GM12878 (cell line): Measurements from ENCODE around the gene KRTAP10-8. TPM values are rescaled to one million over a fixed set of nuclear protein-coding genes. Genes with fewer than 3 reads are reported as not detected.
"Not testable (repeated sequence)": the region's sequence is repeated elsewhere in the genome, so short reads cannot be mapped to it uniquely, and the experiment has no call there.

Experiments
- ATAC-seq: fragments of 200-7000 bp; cut with Tn5 transposase; 3 replicates; pipeline ENCODE4 v1.9.1; 2020; ENCODE audit warnings: mild to moderate bottlenecking, moderate library complexity
- BruUV-seq: library from RNA; stranded (reverse); fragments of 400-500 nt; replicated peaks from 2 replicates; lab custom pipeline; 2021; lab: Mats Ljungman, UMichigan
- CTCF ChIA-PET: fragments of 300-600 bp; sonication (Branson Sonifier 250); formaldehyde crosslinking; extraction: SDS; loops from one replicate; lab custom pipeline; 2021; ENCODE audit warnings: inconsistent platforms; lab: Yijun Ruan, JAX
- POLR2A ChIA-PET: fragments of 350-600 bp; formaldehyde crosslinking; extraction: SDS; loops from one replicate; lab custom pipeline; 2021; ENCODE audit warnings: inconsistent platforms; lab: Charles Lee
- RAD21 ChIA-PET: fragments of 300-600 bp; sonication (Branson Sonifier 250); formaldehyde crosslinking; loops from one replicate; lab custom pipeline; 2023; ENCODE audit warnings: antibody characterized with exemption; ENCODE audit not compliant: unreplicated experiment; lab: Charles Lee
- SMC1A ChIA-PET: fragments of 300-600 bp; sonication (Branson Sonifier 250); formaldehyde crosslinking; loops from one replicate; lab custom pipeline; 2023; ENCODE audit not compliant: unreplicated experiment, uncharacterized antibody; lab: Charles Lee
- DNase-seq: peaks from one replicate; pipeline ENCODE4 v3.0.0-alpha.2; 2011; ENCODE audit warnings: low read depth, low spot score
- FAIRE-seq: peaks from 3 replicates; lab custom pipeline; 2011; peaks lifted over from hg19 to GRCh38; lab: Jason Lieb, UNC
- H2AFZ ChIP-seq: 2 replicates; pipeline ENCODE4 v1.6.0; 2011; ENCODE audit warnings: low read depth, low read length, control low read depth; ENCODE audit not compliant: control insufficient read depth
- H3K27ac ChIP-seq: 2 replicates; pipeline ENCODE4 v1.5.1; 2011; ENCODE audit warnings: control low read depth; ENCODE audit not compliant: control insufficient read depth, insufficient read depth
- H3K27me3 ChIP-seq, 2 experiments: replicated peaks in 1 of 2; 2 replicates each; pipeline versions ENCODE4 v1.6.0 to v1.6.1; 2011; ENCODE audit warnings: low read length in 1 of 2; ENCODE audit not compliant: control insufficient read depth in 2 of 2, insufficient read depth in 2 of 2
- H3K36me3 ChIP-seq, 2 experiments: 2 replicates each; pipeline ENCODE4 v1.5.1; 2011; ENCODE audit warnings: low read length in 1 of 2; ENCODE audit not compliant: control insufficient read depth in 2 of 2, insufficient read depth in 2 of 2
- H3K4me1 ChIP-seq: 2 replicates; pipeline ENCODE4 v1.6.1; 2011; ENCODE audit warnings: mild to moderate bottlenecking, low read length, moderate library complexity, mixed read lengths; ENCODE audit not compliant: control insufficient read depth, insufficient read depth
- H3K4me2 ChIP-seq: 2 replicates; pipeline ENCODE4 v1.6.0; 2011; ENCODE audit warnings: control low read depth; ENCODE audit not compliant: control insufficient read depth, insufficient read depth
- H3K4me3 ChIP-seq: fragments of 200-600 bp; sonication (generic); 2 replicates; pipeline ENCODE4 v1.5.1; 2016
- H3K79me2 ChIP-seq: 2 replicates; pipeline ENCODE4 v1.6.0; 2011; ENCODE audit warnings: low read length; ENCODE audit not compliant: control insufficient read depth, insufficient read depth
- H3K9ac ChIP-seq: 2 replicates; pipeline ENCODE4 v1.8.0; 2011; ENCODE audit warnings: low read length, control low read depth, mixed read lengths; ENCODE audit not compliant: control insufficient read depth, insufficient read depth
- H3K9me3 ChIP-seq: replicated peaks from 3 replicates; pipeline ENCODE4 v1.5.1; 2011; ENCODE audit warnings: mild to moderate bottlenecking, low read length; ENCODE audit not compliant: control insufficient read depth, insufficient read depth
- H4K20me1 ChIP-seq: 2 replicates; pipeline ENCODE4 v1.6.0; 2011; ENCODE audit not compliant: control insufficient read depth, insufficient read depth
- EZH2 ChIP-seq: IDR thresholded peaks from 2 replicates; pipeline ENCODE4 v1.6.1; 2012; ENCODE audit warnings: low read depth, mild to moderate bottlenecking, control low read depth, inconsistent platforms, low read length, borderline replicate concordance; ENCODE audit not compliant: control insufficient read depth
- MEF2A ChIP-seq: IDR thresholded peaks from 2 replicates; pipeline ENCODE4 v1.6.1; 2011; ENCODE audit warnings: low read depth, mild to moderate bottlenecking, low read length, moderate library complexity; ENCODE audit not compliant: insufficient read depth
- POLR2A ChIP-seq: IDR thresholded peaks from 2 replicates; pipeline ENCODE4 v1.6.1; 2011; ENCODE audit warnings: low read depth, mild to moderate bottlenecking, low read length
- RB1 ChIP-seq: fragments of 450-650 bp; formaldehyde crosslinking; IDR thresholded peaks from 2 replicates; pipeline ENCODE4 v1.6.1; 2017; ENCODE audit warnings: mild to moderate bottlenecking, borderline replicate concordance
- WRNIP1 ChIP-seq: IDR thresholded peaks from 2 replicates; pipeline ENCODE4 v1.6.1; 2011; ENCODE audit warnings: low read depth, low read length, improper control_type of control experiment, borderline replicate concordance
- ZNF207 ChIP-seq: fragments of 450-650 bp; IDR thresholded peaks from 2 replicates; pipeline ENCODE4 v1.6.1; 2014; ENCODE audit warnings: antibody characterized with exemption, mild to moderate bottlenecking, borderline replicate concordance
- ZNF217 ChIP-seq: fragments of 450-650 bp; IDR thresholded peaks from 2 replicates; pipeline ENCODE4 v1.6.1; 2017; ENCODE audit warnings: antibody characterized with exemption, mild to moderate bottlenecking
- WGBS: methylation state at CpG from one replicate; pipeline ENCODE4 v1.1.6; 2016; ENCODE audit warnings: low lambda C conversion rate; ENCODE audit not compliant: insufficient replicate concordance, insufficient coverage; ENCODE audit errors: missing lambda C conversion rate; 5-methylcytosine and 5-hydroxymethylcytosine counted together
- in situ Hi-C: fragments of 300-500 bp; cut with MboI; formaldehyde crosslinking; loops from 9 replicates; pipeline ENCODE4 v1.14.3; 2018; ENCODE audit warnings: mixed read lengths
- intact Hi-C: fragments of 100-400 bp; cut with micrococcal nuclease; formaldehyde crosslinking; loops from one replicate; pipeline ENCODE4 v1.14.2; 2022; ENCODE audit not compliant: unreplicated experiment
- polyA plus RNA-seq, 11 experiments: library from polyadenylated mRNA; depleted of rRNA in 4 of 11; unstranded in 6 of 11; stranded (reverse) in 5 of 11; fragments of >200 nt; fragmentation: Nextera tagmentation in 4 of 11; fragmentation: Illumina TruSeq in 1 of 11; extraction: Ambion mirVana in 4 of 11; extraction: Trizol in 1 of 11; gene quantifications; 1 replicate in 1 of 11; 2 replicates in 10 of 11; pipeline versions ENCODE4 v1.2.1 to v1.2.3, GENCODE V29; 2011 to 2016; ENCODE audit warnings: inconsistent platforms in 2 of 11, missing spikeins in 2 of 11, low read depth in 1 of 11
- total RNA-seq, 4 experiments: library from RNA; depleted of rRNA in 3 of 4; stranded (reverse); fragments of >200 nt in 3 of 4; fragmentation: Illumina TruSeq in 1 of 4; extraction: Trizol in 1 of 4; gene quantifications; 2 replicates each; pipeline versions ENCODE4 v1.2.1 to v1.2.3, GENCODE V29; 2013 to 2021
- TF ChIP-seq, protein P1 (sequence below): IDR thresholded peaks from 2 replicates; pipeline ENCODE4 v1.6.1; 2012; ENCODE audit warnings: low read length, inconsistent platforms
- TF ChIP-seq, protein P2 (sequence below): fragments of 450-650 bp; IDR thresholded peaks from 2 replicates; pipeline ENCODE4 v1.6.1; 2017; ENCODE audit warnings: mild to moderate bottlenecking, low read depth, inconsistent platforms; ENCODE audit not compliant: poor library complexity, severe bottlenecking

KRTAP10-8 gene
- total and polyA plus RNA-seq, 10 of the 15 experiments (the other 5 are each of a cell fraction or from before 2014, with no cell fraction given), result not detected

GRCh38 chr21:44579833-44580144 lies 32.1 kb upstream of the KRTAP10-8 start:
- H2AFZ ChIP-seq, result no peak overlapping the region
- RAD21 ChIA-PET, result no interaction called here
- FAIRE-seq (no peak), ATAC-seq (no peak), DNase-seq (no peak)
- CTCF ChIA-PET, result interaction anchor here (0.6 kb wide), 1 partner anchor 1487 kb away, joined by 3 read pairs; no protein-coding TSS in a partner anchor
- no peaks in the 10 kb centered on the region for H3K36me3 ChIP-seq
- TF ChIP-seq WRNIP1, result no peak
- TF ChIP-seq, protein P1, sequence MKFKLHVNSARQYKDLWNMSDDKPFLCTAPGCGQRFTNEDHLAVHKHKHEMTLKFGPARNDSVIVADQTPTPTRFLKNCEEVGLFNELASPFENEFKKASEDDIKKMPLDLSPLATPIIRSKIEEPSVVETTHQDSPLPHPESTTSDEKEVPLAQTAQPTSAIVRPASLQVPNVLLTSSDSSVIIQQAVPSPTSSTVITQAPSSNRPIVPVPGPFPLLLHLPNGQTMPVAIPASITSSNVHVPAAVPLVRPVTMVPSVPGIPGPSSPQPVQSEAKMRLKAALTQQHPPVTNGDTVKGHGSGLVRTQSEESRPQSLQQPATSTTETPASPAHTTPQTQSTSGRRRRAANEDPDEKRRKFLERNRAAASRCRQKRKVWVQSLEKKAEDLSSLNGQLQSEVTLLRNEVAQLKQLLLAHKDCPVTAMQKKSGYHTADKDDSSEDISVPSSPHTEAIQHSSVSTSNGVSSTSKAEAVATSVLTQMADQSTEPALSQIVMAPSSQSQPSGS, result no peak
- TF ChIP-seq EZH2, result no peak
- no peak for TF ChIP-seq ZNF217
- TF ChIP-seq, protein P2, sequence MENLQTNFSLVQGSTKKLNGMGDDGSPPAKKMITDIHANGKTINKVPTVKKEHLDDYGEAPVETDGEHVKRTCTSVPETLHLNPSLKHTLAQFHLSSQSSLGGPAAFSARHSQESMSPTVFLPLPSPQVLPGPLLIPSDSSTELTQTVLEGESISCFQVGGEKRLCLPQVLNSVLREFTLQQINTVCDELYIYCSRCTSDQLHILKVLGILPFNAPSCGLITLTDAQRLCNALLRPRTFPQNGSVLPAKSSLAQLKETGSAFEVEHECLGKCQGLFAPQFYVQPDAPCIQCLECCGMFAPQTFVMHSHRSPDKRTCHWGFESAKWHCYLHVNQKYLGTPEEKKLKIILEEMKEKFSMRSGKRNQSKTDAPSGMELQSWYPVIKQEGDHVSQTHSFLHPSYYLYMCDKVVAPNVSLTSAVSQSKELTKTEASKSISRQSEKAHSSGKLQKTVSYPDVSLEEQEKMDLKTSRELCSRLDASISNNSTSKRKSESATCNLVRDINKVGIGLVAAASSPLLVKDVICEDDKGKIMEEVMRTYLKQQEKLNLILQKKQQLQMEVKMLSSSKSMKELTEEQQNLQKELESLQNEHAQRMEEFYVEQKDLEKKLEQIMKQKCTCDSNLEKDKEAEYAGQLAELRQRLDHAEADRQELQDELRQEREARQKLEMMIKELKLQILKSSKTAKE, result no peak
- no peak for TF ChIP-seq RB1
- no peak for TF ChIP-seq ZNF207
- TF ChIP-seq POLR2A, result no peak
- no peak for TF ChIP-seq MEF2A
- H3K27ac ChIP-seq, result no peak overlapping the region
- no peak overlapping the region for H3K4me3 ChIP-seq
- 32% methylated on average over 7 of the region's 7 CpGs for whole genome bisulfite sequencing
- intact Hi-C loops (no loop called here), in situ Hi-C loops (no loop called here)
- POLR2A ChIA-PET, result no interaction called here
- H3K4me2 ChIP-seq, result no peak overlapping the region
- H3K9me3 ChIP-seq, result peaks cover 5% of the 10 kb centered on the region; the same call in 2 of the 3 replicates
- no peaks in the 10 kb centered on the region for H3K27me3 ChIP-seq
- no peaks in the 10 kb centered on the region for H4K20me1 ChIP-seq
- no peaks in the 10 kb centered on the region for H3K4me1 ChIP-seq
- SMC1A ChIA-PET, result no interaction called here
- H3K9ac ChIP-seq, result no peak overlapping the region
- no peaks in the 10 kb centered on the region for H3K79me2 ChIP-seq
- BruUV-seq, result no TSS peak

GRCh38 chr21:44580231-44580821 lies 31.6 kb upstream of the KRTAP10-8 start, which contains the start of gene KRTAP10-5:
Gene KRTAP10-5 (minus strand): TSS chr21:44580604. CDS start chr21:44580578, 26 bp downstream.
- SMC1A ChIA-PET, DNase-seq, intact Hi-C loops, H2AFZ ChIP-seq, H3K9me3 ChIP-seq, ATAC-seq, BruUV-seq, FAIRE-seq, H3K36me3 ChIP-seq, POLR2A ChIA-PET, RAD21 ChIA-PET, in situ Hi-C loops, H3K79me2 ChIP-seq, H3K4me3 ChIP-seq, H3K4me2 ChIP-seq, H3K9ac ChIP-seq, H3K27ac ChIP-seq, H3K4me1 ChIP-seq, H3K27me3 ChIP-seq, H4K20me1 ChIP-seq: not testable (repeated sequence)
- CTCF ChIA-PET, result interaction anchor here (0.6 kb wide), 1 partner anchor 1487 kb away, joined by 3 read pairs; no protein-coding TSS in a partner anchor
- WGBS, result 47% methylated on average over 19 of the region's 19 CpGs
